GM19438 (cell line): ENCODE results near the gene SMIM24.
"Not testable (repeated sequence)": the region's sequence is repeated elsewhere in the genome, so short reads cannot be mapped to it uniquely, and the experiment has no call there.

Experiments
- ATAC-seq: cut with Tn5 transposase; IDR thresholded peaks from one replicate; pipeline ENCODE4 v1.9.1; 2021; ENCODE audit warnings: low read depth; ENCODE audit not compliant: unreplicated experiment

SMIM24 gene

GRCh38 chr19:3515891-3516422 lies 35.6 kb upstream of the SMIM24 start:
- ATAC-seq: no peak

GRCh38 chr19:3514930-3515329 lies 34.6 kb upstream of the SMIM24 start:
- no peak for ATAC-seq

- ATAC-seq: no peak
These were observed 33.2 kb upstream of the SMIM24 start for GRCh38 chr19:3513229-3514140.

GRCh38 chr19:3512562-3513228 lies 32.4 kb upstream of the SMIM24 start:
- no peak for ATAC-seq

GRCh38 chr19:3511506-3512251 lies 31.4 kb upstream of the SMIM24 start:
- no peak for ATAC-seq

GRCh38 chr19:3510727-3511126 lies 30.4 kb upstream of the SMIM24 start:
- ATAC-seq: no peak

- ATAC-seq: no peak
These were observed 29.3 kb upstream of the SMIM24 start for GRCh38 chr19:3509566-3509989.

- ATAC-seq: no peak
These were observed 28.6 kb upstream of the SMIM24 start for GRCh38 chr19:3508771-3509535.

- not testable (repeated sequence) for ATAC-seq
These were observed 27.9 kb upstream of the SMIM24 start for GRCh38 chr19:3508121-3508661.

GRCh38 chr19:3507371-3508120 lies 27.2 kb upstream of the SMIM24 start:
- no peak for ATAC-seq

GRCh38 chr19:3506384-3507340 lies 26.3 kb upstream of the SMIM24 start:
- peak; percentile 3 for ATAC-seq

- peak; percentile 89 for ATAC-seq
These were observed 25.5 kb upstream of the SMIM24 start, which contains the start of gene FZR1 for GRCh38 chr19:3505598-3506383. Gene FZR1 (plus strand): TSS chr19:3506311. CDS start chr19:3522990, 16,679 bp downstream.

- no peak for ATAC-seq
These were observed 24.4 kb upstream of the SMIM24 start for GRCh38 chr19:3504735-3505134.

- ATAC-seq: no peak
These were observed 22.8 kb upstream of the SMIM24 start for GRCh38 chr19:3503036-3503572.

GRCh38 chr19:3501780-3502179 lies 21.5 kb upstream of the SMIM24 start:
- ATAC-seq: no peak

- peak; percentile 77 for ATAC-seq
These were observed 20.2 kb upstream of the SMIM24 start, which contains the start of gene DOHH for GRCh38 chr19:3500429-3501101. Gene DOHH (minus strand): TSS chr19:3500674. CDS start chr19:3496814, 3,860 bp downstream.
